Ureter (tissue), 1 donor: Measurements from ENCODE around the gene MSI2. TPM values are rescaled to one million over a fixed set of nuclear protein-coding genes. Genes with fewer than 3 reads are reported as not detected.

Experiments
- DNase-seq: peaks from one replicate; pipeline ENCODE4 v3.0.0-alpha.2; 2020; ENCODE audit warnings: low spot score
- total RNA-seq: library from RNA; stranded (reverse); gene quantifications from one replicate; pipeline ENCODE4 v1.2.4, GENCODE V29; 2023
- donor health status: DM: yes; HTN: yes; CAD: no.

Gene MSI2
- total RNA-seq, 1 donor from 2014 or later = 230 TPM

DNA sequence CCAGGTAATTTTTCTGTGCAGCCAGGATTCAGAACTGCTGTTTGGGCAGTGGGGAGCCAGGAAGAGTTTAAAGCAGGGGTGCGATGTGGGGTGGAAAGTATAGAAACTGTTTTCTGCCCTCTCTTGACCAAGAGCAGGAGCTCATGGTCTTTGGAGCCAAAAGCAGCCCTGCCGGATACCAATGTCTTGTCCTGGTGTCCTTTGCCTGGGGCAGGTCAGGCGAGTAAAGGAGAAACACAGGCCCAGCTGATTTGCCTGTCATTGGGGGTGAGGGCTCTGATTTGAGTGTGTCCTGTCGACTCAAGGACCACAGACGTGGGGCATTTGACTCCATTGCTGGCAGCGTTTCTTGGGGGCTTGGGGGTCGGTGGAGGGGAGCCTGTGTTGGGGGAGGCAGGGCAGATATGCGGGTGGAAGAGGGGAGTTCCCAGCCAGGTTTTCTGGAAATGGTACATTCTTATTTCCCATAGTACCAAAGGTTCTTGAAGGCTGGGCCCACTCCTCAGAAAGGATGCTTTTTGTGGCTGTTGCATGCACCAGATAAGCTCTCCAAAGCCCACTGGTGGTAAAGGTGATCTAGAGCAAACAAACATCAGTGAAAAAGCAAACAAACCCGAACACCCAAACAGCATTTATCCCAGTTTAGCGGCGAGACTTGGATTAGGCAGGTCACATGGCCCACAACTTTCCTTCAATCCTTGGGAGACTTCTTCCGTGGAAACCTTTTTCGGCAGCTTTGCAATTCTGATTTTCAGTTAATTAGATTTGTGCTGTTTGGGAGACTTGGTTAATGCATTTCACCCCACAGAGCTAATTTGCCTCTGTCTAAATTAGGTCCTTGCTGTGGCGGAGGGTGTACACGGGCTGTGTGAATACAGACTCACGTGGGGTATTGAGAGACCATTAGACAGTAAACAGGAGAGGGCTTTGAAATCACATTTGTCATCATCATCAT, 59.0 kb downstream of the MSI2 start:
- no peak for DNase-seq

GRCh38 chr17:57316361-57316760, 60.0 kb downstream of the MSI2 start:
- DNase-seq = no peak

- DNase-seq = no peak
These were observed 60.8 kb downstream of the MSI2 start for GRCh38 chr17:57317079-57317478.

DNA sequence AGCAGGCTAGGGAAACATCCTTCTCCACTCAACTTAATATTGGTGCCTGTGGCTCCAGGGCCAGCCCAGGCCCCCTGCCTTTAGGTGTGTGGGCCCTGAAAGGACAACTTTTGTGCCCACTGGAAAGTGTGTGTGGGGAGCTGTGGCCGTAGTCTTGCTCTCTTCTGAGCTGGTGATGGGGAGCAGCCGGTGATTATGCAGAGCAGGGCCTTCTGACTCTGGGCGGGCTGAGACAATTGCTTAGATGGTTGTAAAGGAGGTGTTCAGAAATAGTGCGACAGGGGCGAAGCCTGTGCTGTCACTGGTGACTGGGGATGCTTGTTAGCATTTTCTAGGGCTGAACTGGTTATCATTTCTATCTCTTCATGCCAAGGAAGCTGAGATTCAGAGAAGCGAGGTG, 62.6 kb downstream of the MSI2 start:
- no peak for DNase-seq

GRCh38 chr17:57319806-57320205, 63.5 kb downstream of the MSI2 start:
- DNase-seq = no peak

GRCh38 chr17:57323391-57323790, 67.1 kb downstream of the MSI2 start:
- DNase-seq = no peak

- DNase-seq = no peak
These were observed 67.7 kb downstream of the MSI2 start for GRCh38 chr17:57324060-57324459.

GRCh38 chr17:57324631-57325030, 68.3 kb downstream of the MSI2 start:
- no peak for DNase-seq

- no peak for DNase-seq
These were observed 70.0 kb downstream of the MSI2 start for GRCh38 chr17:57326336-57326735.

GRCh38 chr17:57326764-57327163, 70.4 kb downstream of the MSI2 start:
- DNase-seq = no peak

- DNase-seq = no peak
These were observed 71.0 kb downstream of the MSI2 start for GRCh38 chr17:57327176-57327970.

GRCh38 chr17:57328109-57328882, 72.0 kb downstream of the MSI2 start:
- DNase-seq = no peak

DNA sequence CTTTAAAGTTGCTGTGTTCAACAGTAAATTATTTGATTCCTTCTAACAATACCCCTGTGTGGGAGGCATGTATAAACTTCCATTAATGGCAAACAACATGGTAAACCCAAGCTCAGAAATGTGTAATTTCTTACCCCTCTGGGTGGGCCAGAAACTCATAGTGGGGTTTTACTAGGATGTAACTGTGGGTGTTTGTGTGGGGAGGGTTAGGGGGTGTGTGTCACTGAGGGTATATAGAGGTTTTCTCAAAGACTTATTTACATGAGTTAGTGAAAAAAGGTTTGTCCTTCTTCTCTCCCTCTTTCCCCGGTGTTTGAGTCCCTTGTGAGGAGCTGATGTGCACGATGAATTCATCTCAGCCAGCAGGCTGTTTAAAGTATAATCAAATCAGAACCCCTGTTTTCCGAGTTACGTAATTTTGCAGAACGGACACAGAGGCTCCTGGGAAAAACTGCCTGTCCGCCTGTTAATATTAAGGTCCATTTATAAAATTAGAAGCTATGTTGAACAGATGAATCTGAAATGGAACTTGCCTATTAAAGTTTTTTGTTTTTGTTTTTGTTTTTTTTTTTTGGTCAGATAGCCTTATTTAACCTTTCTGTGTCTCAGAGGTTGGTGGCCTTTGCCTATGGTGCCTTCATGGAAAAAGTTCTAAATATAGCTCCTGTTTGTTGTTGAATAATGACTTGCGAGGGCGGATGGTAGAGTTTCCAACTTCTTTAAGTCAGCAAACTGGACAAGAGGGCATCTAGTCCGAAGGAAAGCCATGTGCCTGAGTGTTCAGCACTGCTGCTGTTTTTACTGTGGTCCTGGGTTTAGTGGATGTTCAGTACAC, 73.3 kb downstream of the MSI2 start:
- DNase-seq = no peak

GRCh38 chr17:57330587-57330986, 74.3 kb downstream of the MSI2 start:
- no peak for DNase-seq

GRCh38 chr17:57331423-57331822, 75.1 kb downstream of the MSI2 start:
- DNase-seq = no peak

DNA sequence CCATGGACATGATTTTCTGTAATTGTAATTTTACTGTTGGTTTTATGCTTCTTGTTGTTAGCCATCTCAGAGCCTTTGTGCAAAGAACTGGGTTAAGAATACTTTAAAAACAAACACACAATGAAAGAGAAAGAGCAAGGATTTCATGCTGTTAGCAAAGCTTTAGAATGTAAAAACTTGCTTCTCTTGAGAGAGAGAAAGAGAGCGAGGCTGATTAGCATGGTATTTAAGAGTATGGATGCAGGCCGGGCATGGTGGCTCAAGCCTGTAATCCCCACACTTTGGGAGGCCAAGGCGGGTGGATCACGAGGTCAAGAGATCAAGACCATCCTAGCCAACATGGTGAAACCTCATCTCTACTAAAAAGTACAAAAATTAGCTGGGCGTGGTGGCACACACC, 76.2 kb downstream of the MSI2 start:
- no peak for DNase-seq

DNA sequence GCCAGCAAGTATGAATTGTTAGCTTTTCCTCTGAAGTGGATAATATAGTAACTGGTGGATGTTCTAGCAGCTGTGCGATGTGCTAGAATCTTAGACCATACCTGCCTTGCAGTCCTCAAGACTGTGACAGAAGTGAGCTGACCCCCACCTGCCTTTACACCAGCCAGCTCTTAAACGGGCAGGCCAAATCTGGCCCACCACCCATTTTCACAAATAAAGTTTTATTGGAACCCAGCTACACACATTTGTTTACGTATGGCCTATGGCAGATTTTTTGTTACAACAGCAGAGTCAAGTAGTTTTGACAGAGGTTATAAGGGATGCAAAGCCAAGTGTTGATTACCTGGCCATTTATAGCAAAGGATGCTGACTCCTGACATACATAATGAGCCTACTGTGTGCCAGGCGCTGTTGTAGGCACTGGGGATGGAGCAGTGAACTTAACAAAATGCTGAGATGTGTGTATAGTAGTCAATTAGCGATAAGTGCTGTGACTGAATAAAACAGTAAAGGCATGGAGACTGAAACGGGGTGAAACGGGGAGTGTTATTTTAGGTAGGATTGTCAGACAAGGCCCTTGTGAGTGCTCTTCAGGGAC, 79.0 kb downstream of the MSI2 start:
- DNase-seq = no peak

- DNase-seq = no peak
These were observed 81.1 kb downstream of the MSI2 start for GRCh38 chr17:57337390-57337789.

DNA sequence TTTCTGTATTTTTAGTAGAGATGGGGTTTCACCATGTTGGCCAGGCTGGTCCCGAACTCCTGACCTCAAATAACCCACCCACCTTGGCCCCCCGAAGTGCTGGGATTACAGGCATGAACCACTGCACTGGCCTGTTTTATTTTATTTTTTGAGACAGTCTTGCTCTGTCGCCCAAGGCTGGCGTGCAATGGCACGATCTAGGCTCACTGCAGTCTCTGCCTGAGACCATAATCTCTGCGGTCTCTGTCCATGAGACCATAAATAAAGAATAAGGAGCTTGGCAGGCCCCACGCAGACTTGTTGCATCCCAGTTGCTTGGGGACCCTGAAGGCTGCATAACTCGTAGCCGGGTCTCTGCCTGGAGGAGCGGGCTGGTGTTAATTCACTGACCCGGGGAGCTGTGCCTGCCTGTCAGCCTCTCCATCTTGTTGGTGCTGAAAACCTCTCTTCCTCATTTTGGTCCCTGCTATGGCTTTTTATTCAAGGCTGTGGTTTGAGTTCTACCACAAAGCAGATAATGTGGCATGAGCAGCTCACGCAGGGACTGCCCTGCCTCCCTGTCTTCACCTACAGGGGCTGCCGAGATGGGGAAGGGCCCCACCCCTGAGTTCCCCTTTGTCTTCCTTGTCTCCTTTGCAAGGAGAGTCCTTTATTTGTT, 82.1 kb downstream of the MSI2 start:
- no peak for DNase-seq
